GM12878 (cell line): Measurements from ENCODE around the gene ING5. TPM values are rescaled to one million over a fixed set of nuclear protein-coding genes. Genes with fewer than 3 reads are reported as not detected.

Experiments used
- ATAC-seq: fragments of 200-7000 bp; cut with Tn5 transposase; 3 replicates; pipeline ENCODE4 v1.9.1; 2020; ENCODE audit warnings: mild to moderate bottlenecking, moderate library complexity
- BruUV-seq: library from RNA; stranded (reverse); fragments of 400-500 nt; replicated peaks from 2 replicates; lab custom pipeline; 2021; lab: Mats Ljungman, UMichigan
- CTCF ChIA-PET: fragments of 300-600 bp; sonication (Branson Sonifier 250); formaldehyde crosslinking; extraction: SDS; loops from one replicate; lab custom pipeline; 2021; ENCODE audit warnings: inconsistent platforms; lab: Yijun Ruan, JAX
- POLR2A ChIA-PET: fragments of 350-600 bp; formaldehyde crosslinking; extraction: SDS; loops from one replicate; lab custom pipeline; 2021; ENCODE audit warnings: inconsistent platforms; lab: Charles Lee
- RAD21 ChIA-PET: fragments of 300-600 bp; sonication (Branson Sonifier 250); formaldehyde crosslinking; loops from one replicate; lab custom pipeline; 2023; ENCODE audit warnings: antibody characterized with exemption; ENCODE audit not compliant: unreplicated experiment; lab: Charles Lee
- SMC1A ChIA-PET: fragments of 300-600 bp; sonication (Branson Sonifier 250); formaldehyde crosslinking; loops from one replicate; lab custom pipeline; 2023; ENCODE audit not compliant: unreplicated experiment, uncharacterized antibody; lab: Charles Lee
- DNase-seq: peaks from one replicate; pipeline ENCODE4 v3.0.0-alpha.2; 2011; ENCODE audit warnings: low read depth, low spot score
- FAIRE-seq: peaks from 3 replicates; lab custom pipeline; 2011; peaks lifted over from hg19 to GRCh38; lab: Jason Lieb, UNC
- H2AFZ ChIP-seq: 2 replicates; pipeline ENCODE4 v1.6.0; 2011; ENCODE audit warnings: low read depth, low read length, control low read depth; ENCODE audit not compliant: control insufficient read depth
- H3K27ac ChIP-seq: 2 replicates; pipeline ENCODE4 v1.5.1; 2011; ENCODE audit warnings: control low read depth; ENCODE audit not compliant: control insufficient read depth, insufficient read depth
- H3K27me3 ChIP-seq, 2 experiments: replicated peaks in 1 of 2; 2 replicates each; pipeline versions ENCODE4 v1.6.0 to v1.6.1; 2011; ENCODE audit warnings: low read length in 1 of 2; ENCODE audit not compliant: control insufficient read depth in 2 of 2, insufficient read depth in 2 of 2
- H3K36me3 ChIP-seq, 2 experiments: 2 replicates each; pipeline ENCODE4 v1.5.1; 2011; ENCODE audit warnings: low read length in 1 of 2; ENCODE audit not compliant: control insufficient read depth in 2 of 2, insufficient read depth in 2 of 2
- H3K4me1 ChIP-seq: 2 replicates; pipeline ENCODE4 v1.6.1; 2011; ENCODE audit warnings: mild to moderate bottlenecking, low read length, moderate library complexity, mixed read lengths; ENCODE audit not compliant: control insufficient read depth, insufficient read depth
- H3K4me2 ChIP-seq: 2 replicates; pipeline ENCODE4 v1.6.0; 2011; ENCODE audit warnings: control low read depth; ENCODE audit not compliant: control insufficient read depth, insufficient read depth
- H3K4me3 ChIP-seq: fragments of 200-600 bp; sonication (generic); 2 replicates; pipeline ENCODE4 v1.5.1; 2016
- H3K79me2 ChIP-seq: 2 replicates; pipeline ENCODE4 v1.6.0; 2011; ENCODE audit warnings: low read length; ENCODE audit not compliant: control insufficient read depth, insufficient read depth
- H3K9ac ChIP-seq: 2 replicates; pipeline ENCODE4 v1.8.0; 2011; ENCODE audit warnings: low read length, control low read depth, mixed read lengths; ENCODE audit not compliant: control insufficient read depth, insufficient read depth
- H3K9me3 ChIP-seq: replicated peaks from 3 replicates; pipeline ENCODE4 v1.5.1; 2011; ENCODE audit warnings: mild to moderate bottlenecking, low read length; ENCODE audit not compliant: control insufficient read depth, insufficient read depth
- H4K20me1 ChIP-seq: 2 replicates; pipeline ENCODE4 v1.6.0; 2011; ENCODE audit not compliant: control insufficient read depth, insufficient read depth
- CBX5 ChIP-seq: sonication (generic); IDR thresholded peaks from 2 replicates; pipeline ENCODE4 v1.6.1; 2016; ENCODE audit warnings: low read depth, moderate library complexity, mild to moderate bottlenecking, inconsistent platforms
- MEF2A ChIP-seq: IDR thresholded peaks from 2 replicates; pipeline ENCODE4 v1.6.1; 2011; ENCODE audit warnings: low read depth, mild to moderate bottlenecking, low read length, moderate library complexity; ENCODE audit not compliant: insufficient read depth
- ZNF592 ChIP-seq: fragments of 450-650 bp; IDR thresholded peaks from 2 replicates; pipeline ENCODE4 v1.6.1; 2017; ENCODE audit warnings: mild to moderate bottlenecking, moderate library complexity
- WGBS: methylation state at CpG from one replicate; pipeline ENCODE4 v1.1.6; 2016; ENCODE audit warnings: low lambda C conversion rate; ENCODE audit not compliant: insufficient replicate concordance, insufficient coverage; ENCODE audit errors: missing lambda C conversion rate; 5-methylcytosine and 5-hydroxymethylcytosine counted together
- in situ Hi-C: fragments of 300-500 bp; cut with MboI; formaldehyde crosslinking; loops from 9 replicates; pipeline ENCODE4 v1.14.3; 2018; ENCODE audit warnings: mixed read lengths
- intact Hi-C: fragments of 100-400 bp; cut with micrococcal nuclease; formaldehyde crosslinking; loops from one replicate; pipeline ENCODE4 v1.14.2; 2022; ENCODE audit not compliant: unreplicated experiment
- polyA plus RNA-seq, 11 experiments: library from polyadenylated mRNA; depleted of rRNA in 4 of 11; unstranded in 6 of 11; stranded (reverse) in 5 of 11; fragments of >200 nt; fragmentation: Nextera tagmentation in 4 of 11; fragmentation: Illumina TruSeq in 1 of 11; extraction: Ambion mirVana in 4 of 11; extraction: Trizol in 1 of 11; gene quantifications; 1 replicate in 1 of 11; 2 replicates in 10 of 11; pipeline versions ENCODE4 v1.2.1 to v1.2.3, GENCODE V29; 2011 to 2016; ENCODE audit warnings: inconsistent platforms in 2 of 11, missing spikeins in 2 of 11, low read depth in 1 of 11
- total RNA-seq, 4 experiments: library from RNA; depleted of rRNA in 3 of 4; stranded (reverse); fragments of >200 nt in 3 of 4; fragmentation: Illumina TruSeq in 1 of 4; extraction: Trizol in 1 of 4; gene quantifications; 2 replicates each; pipeline versions ENCODE4 v1.2.1 to v1.2.3, GENCODE V29; 2013 to 2021
- TF ChIP-seq, protein P1 (sequence below): IDR thresholded peaks from 2 replicates; pipeline ENCODE4 v1.6.1; 2011; ENCODE audit warnings: borderline replicate concordance, low read depth, mild to moderate bottlenecking, moderate library complexity, low read length; ENCODE audit not compliant: insufficient read depth, poor library complexity, severe bottlenecking

Gene ING5
- total and polyA plus RNA-seq, 10 of the 15 experiments (the other 5 are each of a cell fraction or from before 2014, with no cell fraction given): 10.0 to 46.1 (median 27.2) TPM

- Histone ChIP-seq H4K20me1 (no peaks in the 10 kb centered on the region), H3K4me3 (no peak overlapping the region), H3K27me3 (no peaks in the 10 kb centered on the region), H2AFZ (no peak overlapping the region), H3K27ac (no peak overlapping the region), H3K36me3 (peaks cover 3 to 4% of the 10 kb centered on the region in 2 experiments; a peak in 3 of 4 replicates), H3K9me3 (peaks cover 8% of the 10 kb centered on the region; the same call in 2 of the 3 replicates), H3K9ac (no peak overlapping the region), H3K79me2 (no peaks in the 10 kb centered on the region), H3K4me2 (no peak overlapping the region), H3K4me1 (no peaks in the 10 kb centered on the region)
- ChIA-PET CTCF (no interaction called here), SMC1A (no interaction called here), POLR2A (interaction anchor here (0.9 kb wide), 1 partner anchor 33 kb away, joined by 3 read pairs; no protein-coding TSS in a partner anchor), RAD21 (no interaction called here)
- intact Hi-C loops: no loop called here
- 90% methylated on average over 8 of the region's 8 CpGs for WGBS
- BruUV-seq: no TSS peak
- ATAC-seq (no peak), DNase-seq (no peak), FAIRE-seq (no peak)
- in situ Hi-C loops: no loop called here
- TF ChIP-seq ZNF592 (no peak), CBX5 (no peak), MEF2A (no peak)
- TF ChIP-seq, protein P1, sequence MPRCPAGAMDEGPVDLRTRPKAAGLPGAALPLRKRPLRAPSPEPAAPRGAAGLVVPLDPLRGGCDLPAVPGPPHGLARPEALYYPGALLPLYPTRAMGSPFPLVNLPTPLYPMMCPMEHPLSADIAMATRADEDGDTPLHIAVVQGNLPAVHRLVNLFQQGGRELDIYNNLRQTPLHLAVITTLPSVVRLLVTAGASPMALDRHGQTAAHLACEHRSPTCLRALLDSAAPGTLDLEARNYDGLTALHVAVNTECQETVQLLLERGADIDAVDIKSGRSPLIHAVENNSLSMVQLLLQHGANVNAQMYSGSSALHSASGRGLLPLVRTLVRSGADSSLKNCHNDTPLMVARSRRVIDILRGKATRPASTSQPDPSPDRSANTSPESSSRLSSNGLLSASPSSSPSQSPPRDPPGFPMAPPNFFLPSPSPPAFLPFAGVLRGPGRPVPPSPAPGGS: no peak
Measured at GRCh38 chr2:241728000-241728399, 26.2 kb downstream of the ING5 start.
